HCT116 (cell line): ENCODE results near the gene BRD4. TPM values are rescaled to one million over a fixed set of nuclear protein-coding genes. Genes with fewer than 3 reads are reported as not detected.

Source experiments
- ATAC-seq: fragments of 200-7000 bp; cut with Tn5 transposase; 2 replicates; pipeline ENCODE4 v1.9.1; 2020; ENCODE audit warnings: mild to moderate bottlenecking, moderate library complexity
- BruUV-seq: library from RNA; stranded (reverse); fragments of 400-500 nt; replicated peaks from 2 replicates; lab custom pipeline; 2021; lab: Mats Ljungman, UMichigan
- CTCF ChIA-PET: fragments of 300-600 bp; sonication (Branson Sonifier 250); formaldehyde crosslinking; loops from one replicate; lab custom pipeline; 2021; ENCODE audit warnings: antibody characterized with exemption; lab: Charles Lee
- POLR2A ChIA-PET: fragments of 300-600, 350-600 bp; sonication (Branson Sonifier 250); formaldehyde crosslinking; loops from one replicate; lab custom pipeline; 2021; ENCODE audit warnings: antibody characterized with exemption; lab: Charles Lee
- RAD21 ChIA-PET, 2 experiments: fragments of 300-600 bp; sonication (Branson Sonifier 250); formaldehyde crosslinking; loops; one replicate each; lab custom pipeline; 2023; ENCODE audit warnings: low total read pairs in 2 of 2; ENCODE audit not compliant: uncharacterized antibody in 2 of 2, unreplicated experiment in 2 of 2, low non-redundant PET in 1 of 2; lab: Charles Lee
- DNase-seq: peaks from one replicate; pipeline ENCODE4 v3.0.0-alpha.2; 2010; ENCODE audit warnings: low read depth, low spot score
- H2AFZ ChIP-seq: fragments of 200-600 bp; shearing (Covaris generic), sonication (generic); 2 replicates; pipeline ENCODE4 v1.6.1; 2017; ENCODE audit warnings: low read depth, mixed run types, mixed read lengths, antibody characterized with exemption, low read length; ENCODE audit not compliant: poor library complexity, severe bottlenecking
- H3K27ac ChIP-seq: 2 replicates; pipeline ENCODE4 v1.5.1; 2012; ENCODE audit warnings: low read depth, low read length
- H3K27me3 ChIP-seq: fragments of 200-600 bp; sonication (generic); 2 replicates; pipeline ENCODE4 v1.6.1; 2016; ENCODE audit warnings: mixed run types, low read length, mixed read lengths; ENCODE audit not compliant: insufficient read depth
- H3K36me3 ChIP-seq, 2 experiments: fragments of 200-500 bp in 1 of 2; fragments of 200-600 bp in 1 of 2; sonication (Bioruptor generic) in 1 of 2; sonication (generic) in 1 of 2; 2 replicates each; pipeline versions ENCODE4 v1.5.1 to v1.6.1; 2014 to 2016; ENCODE audit warnings: low read length in 2 of 2, inconsistent platforms in 1 of 2, mixed read lengths in 1 of 2, mixed run types in 1 of 2; ENCODE audit not compliant: insufficient read depth in 2 of 2, control insufficient read depth in 1 of 2
- H3K4me1 ChIP-seq, 2 experiments: fragments of 200-600 bp in 1 of 2; sonication (generic) in 1 of 2; 2 replicates each; pipeline versions ENCODE4 v1.5.1 to v1.6.1; 2012 to 2017; ENCODE audit warnings: low read length in 2 of 2, inconsistent platforms in 1 of 2, mild to moderate bottlenecking in 1 of 2, mixed read lengths in 1 of 2, mixed run types in 1 of 2, moderate library complexity in 1 of 2; ENCODE audit not compliant: insufficient read depth in 2 of 2, control insufficient read depth in 1 of 2
- H3K4me2 ChIP-seq: fragments of 200-600 bp; sonication (generic); 2 replicates; pipeline ENCODE4 v1.6.1; 2017; ENCODE audit warnings: mixed run types, low read length, mixed read lengths
- H3K4me3 ChIP-seq, 2 experiments: fragments of 200-600 bp in 1 of 2; sonication (generic) in 1 of 2; replicated peaks in 1 of 2; 2 replicates each; pipeline ENCODE4 v1.5.1; 2011 to 2016; ENCODE audit warnings: low read length in 2 of 2, control low read depth in 1 of 2, low read depth in 1 of 2, mild to moderate bottlenecking in 1 of 2, mixed read lengths in 1 of 2, mixed run types in 1 of 2
- H3K79me2 ChIP-seq: fragments of 200-600 bp; sonication (generic); 2 replicates; pipeline ENCODE4 v1.6.1; 2017; ENCODE audit warnings: mild to moderate bottlenecking, mixed run types, low read length, moderate library complexity, mixed read lengths; ENCODE audit not compliant: insufficient read depth
- H3K9ac ChIP-seq: fragments of 200-600 bp; sonication (generic); 2 replicates; pipeline ENCODE4 v1.6.1; 2016; ENCODE audit warnings: low read length, mixed read lengths
- H3K9me2 ChIP-seq: fragments of 200-600 bp; sonication (generic), shearing (Covaris generic); 2 replicates; pipeline ENCODE4 v1.6.1; 2017; ENCODE audit warnings: mixed run types, mild to moderate bottlenecking, moderate library complexity; ENCODE audit not compliant: insufficient read depth
- H3K9me3 ChIP-seq, 2 experiments: fragments of 200-500 bp in 1 of 2; fragments of 200-600 bp in 1 of 2; sonication (Bioruptor generic) in 1 of 2; sonication (generic) in 1 of 2; 2 replicates each; pipeline ENCODE4 v1.6.1; 2014 to 2017; ENCODE audit warnings: low read length in 2 of 2, mixed read lengths in 2 of 2, inconsistent platforms in 1 of 2, low read depth in 1 of 2, mild to moderate bottlenecking in 1 of 2, mixed run types in 1 of 2, moderate library complexity in 1 of 2; ENCODE audit not compliant: control insufficient read depth in 1 of 2, insufficient read depth in 1 of 2
- H4K20me1 ChIP-seq: fragments of 200-600 bp; sonication (generic), shearing (Covaris generic); 2 replicates; pipeline ENCODE4 v1.6.1; 2017; ENCODE audit warnings: mixed run types, mild to moderate bottlenecking, moderate library complexity; ENCODE audit not compliant: insufficient read depth
- EGR1 ChIP-seq: IDR thresholded peaks from 2 replicates; pipeline ENCODE4 v1.6.1; 2012; ENCODE audit warnings: low read depth
- EZH2phosphoT487 ChIP-seq: fragments of 200-600 bp; IDR thresholded peaks from 2 replicates; pipeline ENCODE4 v1.6.1; 2018; ENCODE audit warnings: antibody characterized with exemption, borderline replicate concordance
- FOSL1 ChIP-seq: IDR thresholded peaks from 2 replicates; pipeline ENCODE4 v1.6.1; 2012; ENCODE audit warnings: low read depth
- YY1 ChIP-seq: IDR thresholded peaks from 2 replicates; pipeline ENCODE4 v1.6.1; 2011; ENCODE audit warnings: low read length, low read depth, moderate library complexity, mild to moderate bottlenecking; ENCODE audit not compliant: insufficient replicate concordance; ENCODE audit errors: extremely low read depth
- intact Hi-C: fragments of 100-400 bp; cut with micrococcal nuclease; formaldehyde crosslinking; loops from 2 replicates; pipeline ENCODE4 v1.10.0; 2022
- total RNA-seq: library from RNA; stranded (reverse); gene quantifications from one replicate; pipeline ENCODE4 v1.2.1, GENCODE V29; 2021; ENCODE audit not compliant: unreplicated experiment
- TF ChIP-seq, protein P1 (sequence below): IDR thresholded peaks from 2 replicates; pipeline ENCODE4 v1.6.1; 2012; ENCODE audit warnings: low read depth
- TF ChIP-seq, protein P2 (sequence below), 3 experiments: fragments of 200-600 bp in 1 of 3; sonication (generic) in 1 of 3; IDR thresholded peaks in 2 of 3; conservative IDR thresholded peaks in 1 of 3; 2 replicates each; pipeline ENCODE4 v1.5.1; 2012 to 2017; ENCODE audit warnings: low read depth in 2 of 3, low read length in 2 of 3, antibody characterized with exemption in 1 of 3, borderline replicate concordance in 1 of 3, control low read depth in 1 of 3, mild to moderate bottlenecking in 1 of 3, mixed read lengths in 1 of 3, mixed run types in 1 of 3, moderate library complexity in 1 of 3; ENCODE audit not compliant: insufficient read depth in 1 of 3

BRD4 gene
- total RNA-seq, 1 experiment from 2014 or later, result 52.9 TPM

DNA sequence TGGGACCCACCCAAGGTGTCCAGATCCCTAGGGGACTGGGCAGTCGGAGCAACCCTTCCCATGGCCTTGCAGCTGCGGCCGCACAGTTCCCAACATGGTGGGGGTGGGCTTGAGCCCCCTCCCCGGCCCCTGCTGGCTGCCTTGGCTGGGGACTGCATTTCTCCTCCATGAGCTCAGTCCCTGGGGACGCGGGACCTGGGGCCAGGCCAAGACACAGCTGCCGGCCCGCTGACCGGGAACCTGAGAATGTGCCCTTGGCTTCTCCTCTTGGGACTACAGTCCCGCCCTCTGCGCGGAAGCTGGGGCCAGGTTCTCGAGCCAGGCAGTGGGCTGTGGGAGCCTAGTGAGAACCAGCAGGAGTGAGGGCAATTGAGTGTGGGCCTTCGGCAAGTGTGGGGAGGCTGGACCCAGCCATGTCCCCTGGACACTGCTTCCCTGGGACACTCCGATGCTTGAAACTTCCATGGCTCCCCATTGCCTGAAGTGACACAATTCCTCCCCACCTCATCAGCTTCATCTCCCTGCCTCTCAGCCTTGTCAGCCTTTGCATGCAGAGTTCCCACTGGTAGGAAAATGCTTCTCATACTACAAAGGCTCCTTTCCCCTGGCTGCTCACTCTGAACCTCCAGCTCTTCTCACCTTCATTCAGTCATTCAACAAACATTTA is 118.5 kb downstream of the BRD4 start (continued):
- TF ChIP-seq YY1 (no peak), EGR1 (no peak)
- TF ChIP-seq, protein P1, sequence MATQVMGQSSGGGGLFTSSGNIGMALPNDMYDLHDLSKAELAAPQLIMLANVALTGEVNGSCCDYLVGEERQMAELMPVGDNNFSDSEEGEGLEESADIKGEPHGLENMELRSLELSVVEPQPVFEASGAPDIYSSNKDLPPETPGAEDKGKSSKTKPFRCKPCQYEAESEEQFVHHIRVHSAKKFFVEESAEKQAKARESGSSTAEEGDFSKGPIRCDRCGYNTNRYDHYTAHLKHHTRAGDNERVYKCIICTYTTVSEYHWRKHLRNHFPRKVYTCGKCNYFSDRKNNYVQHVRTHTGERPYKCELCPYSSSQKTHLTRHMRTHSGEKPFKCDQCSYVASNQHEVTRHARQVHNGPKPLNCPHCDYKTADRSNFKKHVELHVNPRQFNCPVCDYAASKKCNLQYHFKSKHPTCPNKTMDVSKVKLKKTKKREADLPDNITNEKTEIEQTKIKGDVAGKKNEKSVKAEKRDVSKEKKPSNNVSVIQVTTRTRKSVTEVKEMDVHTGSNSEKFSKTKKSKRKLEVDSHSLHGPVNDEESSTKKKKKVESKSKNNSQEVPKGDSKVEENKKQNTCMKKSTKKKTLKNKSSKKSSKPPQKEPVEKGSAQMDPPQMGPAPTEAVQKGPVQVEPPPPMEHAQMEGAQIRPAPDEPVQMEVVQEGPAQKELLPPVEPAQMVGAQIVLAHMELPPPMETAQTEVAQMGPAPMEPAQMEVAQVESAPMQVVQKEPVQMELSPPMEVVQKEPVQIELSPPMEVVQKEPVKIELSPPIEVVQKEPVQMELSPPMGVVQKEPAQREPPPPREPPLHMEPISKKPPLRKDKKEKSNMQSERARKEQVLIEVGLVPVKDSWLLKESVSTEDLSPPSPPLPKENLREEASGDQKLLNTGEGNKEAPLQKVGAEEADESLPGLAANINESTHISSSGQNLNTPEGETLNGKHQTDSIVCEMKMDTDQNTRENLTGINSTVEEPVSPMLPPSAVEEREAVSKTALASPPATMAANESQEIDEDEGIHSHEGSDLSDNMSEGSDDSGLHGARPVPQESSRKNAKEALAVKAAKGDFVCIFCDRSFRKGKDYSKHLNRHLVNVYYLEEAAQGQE, result no peak

DNA sequence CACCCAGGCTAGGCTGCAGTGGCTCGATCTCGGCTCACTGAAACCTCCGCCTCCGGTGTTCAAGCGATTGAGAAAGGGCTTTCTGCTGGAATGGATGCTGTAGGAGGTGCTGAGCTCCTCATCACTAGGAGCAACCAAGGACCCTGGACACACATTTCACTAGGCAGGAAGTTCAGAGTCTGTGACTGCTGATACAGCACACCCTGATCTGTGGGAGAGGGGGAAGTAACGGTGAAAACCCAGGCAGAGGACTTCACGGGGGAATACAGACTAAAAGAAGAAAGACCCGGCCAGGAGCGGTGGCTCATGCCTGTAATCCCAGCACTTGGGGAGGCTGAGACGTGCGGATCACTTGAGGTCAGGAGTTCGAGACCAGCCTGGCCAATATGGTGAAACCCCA is 119.6 kb downstream of the BRD4 start:
- POLR2A ChIA-PET, result no interaction called here
- Histone ChIP-seq H3K9ac (no peak overlapping the region), H4K20me1 (no peaks in the 10 kb centered on the region), H2AFZ (no peak overlapping the region), H3K9me2 (no peaks in the 10 kb centered on the region), H3K27me3 (no peaks in the 10 kb centered on the region), H3K36me3 (no peaks in the 10 kb centered on the region), H3K9me3 (no peaks in the 10 kb centered on the region), H3K4me1 (peaks cover 11 to 17% of the 10 kb centered on the region in 2 experiments), H3K4me3 (no peak overlapping the region), H3K27ac (no peak overlapping the region), H3K4me2 (no peak overlapping the region), H3K79me2 (no peaks in the 10 kb centered on the region)
- TF ChIP-seq FOSL1 (no peak), EZH2phosphoT487 (no peak)
- TF ChIP-seq, protein P2, sequence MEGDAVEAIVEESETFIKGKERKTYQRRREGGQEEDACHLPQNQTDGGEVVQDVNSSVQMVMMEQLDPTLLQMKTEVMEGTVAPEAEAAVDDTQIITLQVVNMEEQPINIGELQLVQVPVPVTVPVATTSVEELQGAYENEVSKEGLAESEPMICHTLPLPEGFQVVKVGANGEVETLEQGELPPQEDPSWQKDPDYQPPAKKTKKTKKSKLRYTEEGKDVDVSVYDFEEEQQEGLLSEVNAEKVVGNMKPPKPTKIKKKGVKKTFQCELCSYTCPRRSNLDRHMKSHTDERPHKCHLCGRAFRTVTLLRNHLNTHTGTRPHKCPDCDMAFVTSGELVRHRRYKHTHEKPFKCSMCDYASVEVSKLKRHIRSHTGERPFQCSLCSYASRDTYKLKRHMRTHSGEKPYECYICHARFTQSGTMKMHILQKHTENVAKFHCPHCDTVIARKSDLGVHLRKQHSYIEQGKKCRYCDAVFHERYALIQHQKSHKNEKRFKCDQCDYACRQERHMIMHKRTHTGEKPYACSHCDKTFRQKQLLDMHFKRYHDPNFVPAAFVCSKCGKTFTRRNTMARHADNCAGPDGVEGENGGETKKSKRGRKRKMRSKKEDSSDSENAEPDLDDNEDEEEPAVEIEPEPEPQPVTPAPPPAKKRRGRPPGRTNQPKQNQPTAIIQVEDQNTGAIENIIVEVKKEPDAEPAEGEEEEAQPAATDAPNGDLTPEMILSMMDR (IDR thresholded peaks at IDR 0.05 in 2 of 3, conservative IDR thresholded peaks at IDR 0.05 in 1 of 3; ENCODE audit: borderline replicate concordance in 1 of 3, insufficient read depth in 1 of 3, low read depth in 2 of 3, low read length in 2 of 3), result no peak
- ATAC-seq (no peak), DNase-seq (no peak)
- intact Hi-C loops, result no loop called here
- CTCF ChIA-PET, result no interaction called here
- BruUV-seq, result no TSS peak
- RAD21 ChIA-PET, result no interaction called here
